Head of caudate nucleus (tissue), 42 donors: ENCODE data around the gene MYH13.

Experiments
- DNase-seq, 42 donors: peaks; one replicate each; pipeline versions ENCODE4 v3.0.0 to v3.0.0-alpha.2; 2020 to 2021; ENCODE audit warnings: mixed read lengths in 7 of 42
- intact Hi-C: fragments of 100-400 bp; cut with DNase I; formaldehyde crosslinking; loops from one replicate; pipeline ENCODE4 v1.15.0; 2022

Gene MYH13

GRCh38 chr17:10372906-10373305 lies at the start of gene MYH13:
Gene MYH13, minus strand, starts transcription at chr17:10373006. Its CDS starts 8,476 bp downstream, at chr17:10364530.
- DNase-seq: no peak
- intact Hi-C loops: no loop called here

DNA sequence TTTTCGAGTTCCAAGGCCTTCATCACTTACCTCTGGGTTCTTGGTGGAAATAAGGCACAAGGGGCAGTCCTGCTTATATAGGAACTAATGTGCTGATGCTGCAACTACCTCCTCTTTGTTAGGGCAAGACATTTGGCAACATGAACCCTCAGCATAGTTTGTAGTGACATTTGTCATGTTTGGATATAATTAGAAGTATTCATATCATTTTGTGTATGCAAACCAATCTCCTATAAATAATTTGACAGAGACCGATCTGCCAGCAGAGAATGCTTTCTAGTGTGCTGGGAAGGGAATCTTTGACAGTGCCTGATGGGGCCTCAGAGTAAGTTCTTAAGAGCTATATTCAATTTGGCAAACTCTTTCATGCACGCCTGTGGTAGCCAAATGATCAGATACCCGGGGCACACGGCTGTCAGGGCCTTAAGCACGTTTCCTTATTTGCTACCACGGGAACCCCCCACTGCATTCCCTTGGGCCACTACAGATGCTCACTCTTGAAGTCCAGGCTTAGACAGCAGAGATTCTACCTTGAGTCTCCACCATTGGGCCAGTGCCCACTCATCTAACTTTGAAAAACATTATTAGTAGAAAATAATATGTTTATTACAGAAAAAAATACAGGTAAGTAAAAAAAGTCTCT lies 49.2 kb upstream of the MYH13 start, which contains the start of gene MYH8:
Gene MYH8, minus strand, starts transcription at position 51 of the 643 bp plus-strand sequence. CDS start 1,723 bp downstream, outside the sequence.
- DNase-seq: no peak
- intact Hi-C loops: no loop called here

GRCh38 chr17:10421211-10421610 lies 48.4 kb upstream of the MYH13 start:
- intact Hi-C loops: no loop called here
- DNase-seq: no peak

DNA sequence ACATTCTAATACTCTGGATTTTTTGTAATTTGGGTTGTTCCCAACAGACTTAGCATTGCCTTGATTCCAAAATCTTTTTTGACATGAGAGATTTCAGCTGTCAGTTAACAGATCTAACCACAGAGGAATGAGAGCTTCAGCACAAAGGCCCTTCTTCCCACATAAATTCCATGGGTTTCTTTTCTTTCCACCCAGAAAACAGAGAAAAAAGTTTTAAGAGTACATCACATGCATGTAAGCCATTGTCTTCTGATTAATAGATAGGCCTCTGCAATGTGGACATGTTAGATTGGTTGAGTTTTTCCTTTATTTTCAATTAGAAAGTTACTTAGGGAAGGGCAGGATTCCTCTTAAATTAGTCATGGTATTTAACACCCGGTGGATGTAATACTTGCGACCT lies 48.0 kb upstream of the MYH13 start:
- DNase-seq: no peak
- intact Hi-C loops: no loop called here

DNA sequence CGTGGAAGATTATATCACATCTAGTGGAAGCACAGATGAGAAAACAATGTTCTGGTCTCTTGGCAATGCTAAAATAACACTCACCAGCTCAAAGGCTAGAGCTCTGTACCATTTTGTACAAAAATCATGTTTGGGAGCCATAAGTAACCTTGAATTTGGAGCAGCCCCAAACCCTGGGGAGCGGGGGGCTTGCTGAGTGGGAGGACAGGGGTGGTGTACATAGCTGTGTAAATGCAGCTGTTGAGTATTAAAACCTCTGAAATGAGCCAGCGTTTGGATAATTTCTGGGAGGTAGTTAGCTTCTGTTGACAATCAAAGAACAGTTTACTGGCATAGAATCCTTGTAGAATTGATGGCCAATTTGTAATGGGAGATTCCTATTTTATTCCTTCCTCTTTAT lies 44.6 kb upstream of the MYH13 start:
- DNase-seq: no peak
- intact Hi-C loops: no loop called here

- intact Hi-C loops: no loop called here
- DNase-seq: no peak
Observed at GRCh38 chr17:10415161-10415560, 42.4 kb upstream of the MYH13 start.

DNA sequence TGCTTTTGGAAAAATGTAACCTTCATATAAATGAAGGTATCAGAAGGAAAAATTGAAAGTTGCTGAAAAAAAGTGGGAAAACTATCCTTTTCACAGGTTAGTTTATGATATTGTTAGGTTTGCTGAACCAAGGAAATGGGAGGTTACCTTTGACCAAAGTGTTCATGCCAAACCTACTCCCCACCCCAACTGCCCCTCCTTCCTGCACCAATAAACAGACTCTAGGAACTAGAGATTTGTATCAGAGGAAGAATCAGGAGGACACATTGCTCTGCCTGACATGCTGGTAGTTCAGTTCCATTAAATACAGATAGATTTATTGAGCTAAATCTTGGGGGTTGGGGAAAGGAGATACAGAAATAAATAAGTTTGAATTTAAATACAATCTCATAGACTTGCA lies 30.8 kb upstream of the MYH13 start:
- DNase-seq: no peak
- intact Hi-C loops: no loop called here

DNA sequence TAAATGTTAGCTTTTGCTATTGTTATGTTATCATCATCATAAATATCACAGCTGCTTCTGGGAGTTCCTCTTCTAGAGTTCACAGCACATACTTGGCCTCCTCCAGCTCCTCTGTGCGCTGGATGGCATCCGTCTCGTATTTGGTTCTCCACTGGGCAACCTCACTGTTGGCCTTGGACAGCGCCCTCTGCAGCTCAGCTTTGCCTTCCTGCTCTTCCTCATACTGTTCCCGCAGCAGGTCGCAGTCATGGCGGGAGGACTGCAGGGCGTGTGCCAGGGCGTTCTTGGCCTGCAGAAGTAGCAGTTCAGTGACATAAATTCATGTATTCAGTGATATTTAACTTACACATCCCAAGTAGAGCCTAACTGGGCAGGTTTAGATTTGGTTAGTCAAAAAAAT lies 25.5 kb upstream of the MYH13 start:
- intact Hi-C loops: no loop called here

DNA sequence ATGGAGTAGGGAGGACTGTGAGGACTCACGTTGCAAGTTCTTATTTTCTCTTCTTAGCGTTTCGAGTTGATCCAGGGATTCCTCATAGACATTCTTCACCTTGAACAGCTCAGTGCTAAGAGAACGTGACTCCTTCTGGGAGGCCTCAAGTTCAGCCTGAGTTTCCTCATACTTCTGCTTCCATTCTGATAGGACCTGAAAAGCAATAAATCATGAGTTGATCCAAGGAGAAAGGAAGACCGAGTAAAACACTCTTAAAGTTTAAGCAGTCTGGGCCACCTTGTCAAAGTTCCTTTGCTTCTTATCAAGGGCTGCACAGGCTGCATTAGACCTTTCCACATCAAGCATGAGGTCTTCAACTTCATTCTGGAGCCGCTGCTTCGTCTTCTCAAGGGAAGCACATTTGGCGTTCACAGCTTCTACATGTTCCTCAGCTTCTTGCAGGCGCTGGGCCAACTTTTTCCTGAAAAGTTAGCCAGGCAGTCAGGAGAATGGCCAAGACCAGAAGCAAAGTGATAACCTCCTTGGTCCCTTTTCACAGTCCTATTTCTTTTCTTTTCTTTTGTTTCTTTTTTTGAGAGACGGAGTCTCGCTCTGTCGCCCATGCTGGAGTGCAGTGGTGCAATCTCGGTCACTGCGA lies 23.8 kb upstream of the MYH13 start:
- no peak for DNase-seq
- intact Hi-C loops: no loop called here

More for the DNA sequence above, 25.5 kb upstream of the MYH13 start:
- no peak for DNase-seq

DNA sequence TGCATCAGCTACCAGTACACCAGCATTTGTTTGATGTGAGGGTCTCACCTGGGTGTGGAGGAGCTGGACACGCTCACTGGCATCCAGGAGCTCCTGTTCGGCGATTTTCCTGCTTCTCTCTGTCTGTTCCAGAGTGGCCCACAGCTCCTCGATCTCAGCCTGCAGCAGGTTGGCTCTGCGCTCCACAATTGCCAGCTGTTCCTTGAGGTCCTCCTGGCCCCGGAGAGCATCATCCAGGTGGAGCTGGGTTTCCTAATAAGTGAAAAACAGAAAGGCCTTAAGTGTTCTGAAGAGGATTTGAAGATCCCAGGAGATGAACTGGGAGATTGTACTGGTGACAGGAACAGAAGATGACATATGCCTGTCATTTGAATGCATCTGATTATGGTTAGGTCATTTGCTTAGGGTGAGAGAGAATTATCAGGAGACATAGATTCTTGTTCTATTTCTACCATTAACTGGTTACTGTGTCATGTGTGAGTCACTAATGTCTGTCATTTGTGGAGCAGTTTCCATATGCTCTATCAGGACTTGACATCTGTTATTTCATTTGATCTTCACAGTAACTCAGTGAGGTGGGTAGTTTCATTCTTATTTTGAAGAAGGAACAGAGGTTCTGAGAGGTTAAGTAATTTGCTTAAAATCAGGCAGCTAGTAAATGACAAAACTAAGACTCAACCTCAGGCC lies 21.5 kb upstream of the MYH13 start:
- DNase-seq: no peak
- intact Hi-C loops: no loop called here

- intact Hi-C loops: no loop called here
Observed at GRCh38 chr17:10392880-10393279, 20.1 kb upstream of the MYH13 start.

DNA sequence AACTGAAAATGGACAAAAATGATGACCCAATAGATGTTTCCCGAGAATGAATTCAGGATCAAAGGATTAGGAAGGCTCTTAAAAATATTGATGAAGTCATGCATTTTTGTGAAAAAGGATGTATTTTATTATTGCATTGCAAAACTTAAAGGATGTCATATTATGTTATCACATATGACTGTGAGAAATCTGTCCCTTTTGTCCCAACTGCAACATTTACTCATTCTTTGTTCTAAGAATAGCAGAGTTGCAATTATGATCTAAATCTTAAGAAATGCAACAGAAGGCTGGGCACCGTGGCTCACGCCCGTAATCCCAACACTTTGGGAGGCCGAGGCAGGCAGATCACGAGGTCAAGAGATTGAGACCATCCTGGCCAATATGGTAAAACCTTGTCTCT lies 13.1 kb upstream of the MYH13 start:
- intact Hi-C loops: no loop called here

More at GRCh38 chr17:10392880-10393279, 20.1 kb upstream of the MYH13 start:
- DNase-seq: no peak

DNA sequence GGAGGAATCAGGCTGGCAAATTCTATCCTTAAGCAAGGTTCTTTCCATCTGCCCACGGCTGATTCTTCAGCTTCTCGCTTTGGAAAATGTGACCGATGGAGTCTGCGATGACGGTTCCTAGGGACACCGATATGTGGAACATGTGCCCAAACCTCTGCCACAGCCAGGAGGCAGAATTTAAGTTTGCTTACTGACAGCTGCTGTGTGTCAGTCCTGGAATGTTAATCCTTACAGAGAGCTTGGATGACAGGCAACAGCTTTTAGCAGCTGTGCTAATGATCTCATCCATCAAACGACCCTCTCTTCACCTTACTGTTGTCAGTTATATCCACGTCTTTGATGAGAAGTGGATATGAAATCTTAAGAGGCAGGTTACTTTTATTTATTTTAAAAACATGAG lies 11.4 kb upstream of the MYH13 start:
- intact Hi-C loops: no loop called here
- no peak for DNase-seq

More for the DNA sequence above, 13.1 kb upstream of the MYH13 start:
- no peak for DNase-seq

GRCh38 chr17:10380631-10381408 lies 8.0 kb upstream of the MYH13 start:
- no peak for DNase-seq
- intact Hi-C loops: no loop called here

DNA sequence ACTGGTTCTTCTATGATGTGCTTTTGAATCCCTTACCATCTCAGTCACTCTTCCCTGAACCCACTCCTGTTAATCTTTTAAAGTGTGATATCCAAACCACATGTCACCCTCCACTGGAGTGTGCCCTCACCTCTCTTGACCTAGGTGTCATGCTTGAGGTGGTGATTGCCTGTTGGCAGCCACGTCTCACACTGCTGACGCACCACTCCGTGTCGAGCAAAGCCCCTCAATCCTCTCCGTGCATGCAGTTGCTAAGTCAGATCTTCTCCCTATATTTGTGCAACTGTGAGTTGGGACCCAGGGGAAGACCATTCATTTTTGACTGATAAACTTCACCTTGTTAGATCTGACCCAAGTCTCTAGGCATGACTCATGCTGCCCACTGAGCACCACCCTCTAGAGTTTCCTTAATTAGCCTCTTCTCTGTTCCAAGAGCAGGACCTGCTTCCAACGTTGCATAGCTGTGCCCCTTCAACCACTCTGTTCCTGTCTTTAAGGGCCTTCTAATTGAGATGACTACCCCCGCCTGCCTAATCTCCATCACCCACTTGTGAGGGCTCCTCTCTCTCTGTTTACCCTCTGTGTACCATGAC lies 2.7 kb downstream of the MYH13 start:
- intact Hi-C loops: no loop called here
- DNase-seq: no peak

DNA sequence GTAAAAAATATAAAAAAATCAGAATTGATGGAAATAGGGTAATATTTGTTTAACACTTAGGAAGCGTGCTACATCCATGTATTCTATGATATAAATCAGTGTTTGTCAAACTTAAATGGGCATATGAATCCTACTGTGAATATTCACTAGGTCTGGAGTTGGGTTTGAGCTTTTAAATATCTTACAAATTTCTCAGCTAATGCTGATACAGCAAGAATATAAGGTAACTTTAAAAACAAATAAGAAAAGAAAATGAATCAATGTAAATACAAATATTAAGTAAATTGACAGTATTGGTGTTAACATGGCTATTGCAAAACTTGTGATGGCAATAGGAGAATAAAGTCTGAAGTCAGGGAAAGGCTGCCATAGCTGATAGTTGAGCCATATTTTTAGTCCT lies 3.6 kb downstream of the MYH13 start:
- intact Hi-C loops: no loop called here

DNA sequence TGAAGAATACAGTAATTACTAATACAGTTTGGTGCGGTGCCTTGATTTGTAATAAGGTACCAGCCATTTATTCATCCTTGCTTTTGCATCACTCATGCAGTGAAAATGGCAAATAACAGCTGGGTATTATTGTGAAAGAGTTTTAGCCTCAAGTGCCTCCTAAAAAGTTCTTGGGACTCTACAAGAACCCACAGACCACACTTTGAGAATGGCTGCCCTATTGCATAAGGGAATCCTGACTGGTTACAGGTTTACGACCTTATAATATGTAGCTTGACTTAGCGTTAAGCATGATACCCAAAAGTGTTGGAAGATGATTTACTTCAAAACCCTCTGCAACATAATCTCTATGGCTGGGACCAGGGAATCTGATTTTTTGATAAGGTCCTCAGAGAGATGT lies 4.2 kb downstream of the MYH13 start:
- peak in 1 of 42 donors; percentile 0 for DNase-seq
- intact Hi-C loops: no loop called here

More for the DNA sequence above, 3.6 kb downstream of the MYH13 start:
- no peak for DNase-seq

DNA sequence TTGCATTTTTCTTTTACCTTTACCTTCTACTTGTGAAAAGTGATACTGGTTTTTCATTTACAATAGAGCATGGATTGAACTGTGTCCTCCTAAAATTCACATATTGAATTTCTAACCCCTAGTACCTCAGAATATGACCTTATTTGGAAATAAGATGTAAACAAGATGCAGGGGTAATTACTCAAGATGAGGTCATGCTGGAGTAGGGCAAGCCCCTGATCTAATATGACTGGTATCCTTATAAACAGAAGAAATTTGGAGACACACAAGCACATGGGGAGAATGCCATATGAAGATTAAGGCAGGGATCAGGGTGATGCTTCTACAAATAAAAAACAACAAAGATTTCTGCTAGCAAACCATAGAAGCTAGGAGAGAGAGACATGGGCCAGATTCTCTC lies 12.2 kb downstream of the MYH13 start:
- DNase-seq: no peak
- intact Hi-C loops: no loop called here

DNA sequence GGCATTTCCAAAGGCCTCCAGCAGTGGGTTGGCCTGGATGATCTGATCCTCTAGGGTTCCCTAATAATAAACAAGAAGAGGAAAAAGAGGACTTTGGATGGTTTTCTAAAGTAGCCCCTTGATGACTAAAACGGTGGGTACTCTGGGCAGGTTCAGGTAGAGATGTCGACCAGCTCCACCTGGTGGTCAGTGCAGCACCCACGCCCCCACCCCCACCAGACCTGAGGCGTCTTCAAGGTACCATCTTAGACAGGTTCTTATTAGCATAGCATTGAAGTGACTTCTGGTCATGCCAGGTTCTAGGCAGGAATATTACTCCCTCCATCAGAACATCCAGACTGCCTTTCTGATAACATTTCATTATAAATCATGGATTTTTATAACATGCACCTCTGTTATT lies 15.0 kb downstream of the MYH13 start:
- intact Hi-C loops: no loop called here
- DNase-seq: peak in 4 of 42 donors; percentile 13 to 50 (median 24)
